GM18508 (cell line): Measurements from ENCODE around the gene ATP8B4.

Source experiments
- ATAC-seq: cut with Tn5 transposase; IDR thresholded peaks from one replicate; pipeline ENCODE4 v1.9.1; 2021; ENCODE audit warnings: moderate number of reproducible peaks; ENCODE audit not compliant: insufficient read depth, unreplicated experiment

The ATP8B4 gene

GRCh38 chr15:49826640-49827234 is 292.3 kb downstream of the ATP8B4 start:
- ATAC-seq, result no peak

- ATAC-seq, result no peak
Measured at GRCh38 chr15:49824775-49825099, 294.3 kb downstream of the ATP8B4 start.

GRCh38 chr15:49823987-49824774 is 294.9 kb downstream of the ATP8B4 start:
- ATAC-seq, result no peak

- ATAC-seq, result no peak
Measured at GRCh38 chr15:49817100-49817499, 301.9 kb downstream of the ATP8B4 start.

GRCh38 chr15:49815950-49816349 is 303.1 kb downstream of the ATP8B4 start:
- peak; percentile 61 for ATAC-seq

GRCh38 chr15:49815526-49815925 is 303.5 kb downstream of the ATP8B4 start:
- no peak for ATAC-seq

- ATAC-seq, result no peak
Measured at GRCh38 chr15:49814709-49815108, 304.3 kb downstream of the ATP8B4 start.

GRCh38 chr15:49813625-49814024 is 305.4 kb downstream of the ATP8B4 start:
- no peak for ATAC-seq

GRCh38 chr15:49810720-49811119 is 308.3 kb downstream of the ATP8B4 start:
- ATAC-seq, result no peak

GRCh38 chr15:49809894-49810609 is 309.0 kb downstream of the ATP8B4 start:
- ATAC-seq, result no peak

- ATAC-seq, result no peak
Measured at GRCh38 chr15:49808341-49808740, 310.7 kb downstream of the ATP8B4 start.
